GM18861 (cell line): ENCODE results near the gene FRMD4B.

ENCODE experiments used
- ATAC-seq: cut with Tn5 transposase; IDR thresholded peaks from one replicate; pipeline ENCODE4 v1.9.1; 2021; ENCODE audit not compliant: unreplicated experiment

Gene FRMD4B

GRCh38 chr3:69180869-69181591 lies 204.9 kb downstream of the FRMD4B start:
- ATAC-seq: no peak

- no peak for ATAC-seq
These were observed 206.0 kb downstream of the FRMD4B start for GRCh38 chr3:69179740-69180372.

DNA sequence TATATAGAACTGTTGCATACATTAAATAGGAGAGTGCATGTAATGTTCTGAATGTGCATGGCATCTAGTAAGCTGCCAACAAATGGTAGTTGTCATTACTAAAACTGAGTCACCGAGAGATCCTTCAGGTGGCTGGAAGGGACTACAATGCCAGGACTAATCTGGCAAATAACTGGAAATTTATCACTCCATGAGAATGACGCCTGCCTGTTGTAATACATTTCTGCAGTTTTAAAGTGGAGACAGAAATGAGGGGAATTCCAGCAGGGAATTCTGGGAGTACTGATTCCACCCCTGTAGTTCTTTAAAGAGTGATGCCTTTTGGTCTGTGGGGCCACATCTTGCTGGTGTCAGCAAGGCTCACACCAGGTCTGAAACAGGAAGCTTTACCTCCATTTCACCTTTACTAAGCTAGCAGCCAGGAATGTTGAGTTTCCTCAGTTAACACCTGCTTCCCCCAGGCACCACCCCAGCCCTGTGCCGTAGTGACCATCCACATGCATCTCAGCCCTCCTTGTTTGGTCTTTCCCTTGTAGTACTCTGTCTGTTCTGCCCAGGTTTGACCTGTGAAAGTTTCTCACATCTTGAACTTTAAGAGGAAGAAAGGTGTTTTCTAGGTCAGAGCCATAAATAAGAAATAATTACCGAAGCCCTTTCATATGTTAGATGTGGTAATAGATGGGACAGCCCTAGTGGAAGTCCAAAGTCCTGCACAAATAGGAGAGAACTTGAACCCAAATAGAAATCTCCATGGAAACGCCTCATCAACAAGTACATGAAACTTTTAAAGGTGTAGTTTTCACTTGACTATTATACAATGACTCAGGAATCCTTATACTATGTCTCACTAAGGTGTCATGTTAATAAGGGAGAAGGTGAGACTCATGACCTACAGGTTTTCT lies 206.8 kb downstream of the FRMD4B start:
- ATAC-seq: no peak

DNA sequence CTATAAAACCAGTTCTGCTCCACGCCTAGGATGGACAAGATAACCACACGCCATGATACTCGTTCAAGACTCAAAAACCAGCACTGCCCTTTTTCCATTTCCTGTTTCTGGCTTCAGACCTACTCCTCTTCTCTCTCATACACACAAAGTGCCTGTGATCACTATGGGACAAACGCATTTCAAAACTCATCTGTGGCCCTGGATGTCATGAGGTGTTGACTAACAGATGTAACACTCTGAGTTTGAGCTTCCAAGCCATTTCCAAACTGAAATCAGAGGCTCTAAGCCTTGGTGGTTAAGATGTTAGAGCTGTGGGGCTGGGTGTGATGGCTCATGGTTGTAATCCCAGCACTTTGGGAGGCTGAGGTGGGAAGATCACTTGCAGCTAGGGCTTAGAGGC lies 207.8 kb downstream of the FRMD4B start:
- no peak for ATAC-seq

- no peak for ATAC-seq
These were observed 210.8 kb downstream of the FRMD4B start for GRCh38 chr3:69174871-69175737.

- no peak for ATAC-seq
These were observed 211.4 kb downstream of the FRMD4B start for GRCh38 chr3:69174445-69174844.

- ATAC-seq: no peak
These were observed 213.8 kb downstream of the FRMD4B start for GRCh38 chr3:69172058-69172457.

DNA sequence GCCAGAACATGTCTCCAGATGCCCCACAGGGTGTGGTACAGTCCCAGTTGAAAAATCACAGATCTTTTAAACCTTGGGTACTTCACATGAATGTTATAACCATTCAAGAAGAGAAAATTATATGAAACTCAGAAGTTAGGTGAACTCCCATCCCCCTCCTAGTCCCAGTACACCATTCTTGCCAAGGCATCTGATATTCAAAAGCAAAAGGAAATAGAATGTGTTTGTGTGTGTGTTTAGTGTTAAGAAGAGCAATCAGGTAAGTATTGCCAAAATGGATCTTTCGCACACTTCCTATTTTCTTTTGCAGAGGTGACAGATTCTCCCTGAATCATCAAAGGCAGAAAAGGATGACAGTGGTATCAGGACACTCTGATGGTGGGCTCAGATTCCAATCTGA lies 219.4 kb downstream of the FRMD4B start:
- no peak for ATAC-seq

GRCh38 chr3:69165744-69166143 lies 220.1 kb downstream of the FRMD4B start:
- ATAC-seq: no peak

GRCh38 chr3:69164296-69164695 lies 221.6 kb downstream of the FRMD4B start:
- ATAC-seq: no peak

- no peak for ATAC-seq
These were observed 223.4 kb downstream of the FRMD4B start for GRCh38 chr3:69162308-69162980.

DNA sequence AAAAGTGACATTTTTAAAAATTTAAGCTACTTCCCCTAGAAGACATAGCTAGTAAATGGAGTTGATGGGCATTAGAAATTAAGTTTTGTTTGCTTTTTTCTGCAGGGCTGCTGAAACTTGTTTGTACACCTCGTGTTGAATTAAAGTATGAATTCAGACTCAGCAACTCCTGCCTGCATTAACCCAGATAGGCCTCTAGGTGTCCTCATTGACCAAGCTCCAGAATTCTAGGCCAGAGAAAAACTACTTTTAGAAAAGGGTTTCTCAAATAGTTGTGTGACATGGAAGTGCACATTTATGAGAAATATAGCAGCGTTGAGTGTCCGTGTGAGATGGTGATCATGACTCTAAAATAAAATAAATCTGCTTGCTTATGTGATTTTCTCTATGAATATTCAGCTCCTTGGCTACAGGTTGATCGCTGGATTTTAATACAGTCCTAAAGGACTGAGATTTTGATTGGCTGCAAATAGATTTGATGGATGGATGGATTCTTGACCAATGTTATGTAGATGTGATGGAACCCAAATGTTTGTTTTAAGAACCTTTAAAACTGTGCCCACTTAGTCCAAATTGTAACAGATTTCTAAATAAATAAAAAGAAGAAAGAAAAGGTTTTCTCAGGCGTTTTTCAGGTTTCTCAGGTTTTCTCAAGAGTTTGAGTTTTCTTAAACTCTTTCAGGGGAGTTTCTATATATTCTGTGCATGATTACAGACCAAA lies 224.1 kb downstream of the FRMD4B start:
- ATAC-seq: peak; percentile 52

- ATAC-seq: no peak
These were observed 225.4 kb downstream of the FRMD4B start for GRCh38 chr3:69160525-69160924.

DNA sequence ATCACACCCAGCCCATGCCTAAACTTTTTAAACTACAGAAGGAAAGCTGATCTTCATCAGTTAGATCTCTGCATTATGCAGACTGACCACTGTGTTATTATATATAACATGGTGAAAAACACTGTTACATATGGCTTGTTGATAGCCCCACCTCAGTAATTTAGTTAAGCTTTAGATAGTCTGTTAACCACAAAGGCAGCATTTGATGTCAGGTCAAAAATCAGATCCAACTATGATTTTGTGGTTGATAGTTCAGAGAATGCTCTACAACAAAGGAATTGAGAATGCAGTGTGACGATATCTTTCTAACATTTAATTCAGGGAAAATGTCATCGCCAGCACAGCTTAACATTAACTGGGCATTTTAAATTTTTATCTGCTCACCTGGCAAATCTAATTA lies 225.8 kb downstream of the FRMD4B start:
- ATAC-seq: no peak

DNA sequence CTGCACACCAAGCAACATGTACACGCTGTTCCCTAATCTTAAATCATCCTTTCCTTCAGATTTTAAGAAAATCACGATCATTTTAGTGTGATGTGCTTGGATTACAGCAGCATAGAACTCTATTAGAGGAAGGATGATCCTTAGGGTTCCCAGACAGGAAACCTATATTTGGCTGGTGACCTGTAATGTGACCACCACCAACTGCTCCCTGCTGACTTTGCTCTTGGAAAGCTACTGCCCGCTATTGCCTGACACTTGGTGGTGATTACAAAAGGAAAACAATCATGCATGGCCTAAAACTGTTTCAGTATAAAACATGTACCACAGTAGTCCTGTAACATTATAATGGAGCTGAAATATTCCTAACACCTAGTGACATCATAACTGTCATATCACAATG lies 236.3 kb downstream of the FRMD4B start:
- no peak for ATAC-seq

GRCh38 chr3:69145688-69146087 lies 240.2 kb downstream of the FRMD4B start:
- no peak for ATAC-seq

DNA sequence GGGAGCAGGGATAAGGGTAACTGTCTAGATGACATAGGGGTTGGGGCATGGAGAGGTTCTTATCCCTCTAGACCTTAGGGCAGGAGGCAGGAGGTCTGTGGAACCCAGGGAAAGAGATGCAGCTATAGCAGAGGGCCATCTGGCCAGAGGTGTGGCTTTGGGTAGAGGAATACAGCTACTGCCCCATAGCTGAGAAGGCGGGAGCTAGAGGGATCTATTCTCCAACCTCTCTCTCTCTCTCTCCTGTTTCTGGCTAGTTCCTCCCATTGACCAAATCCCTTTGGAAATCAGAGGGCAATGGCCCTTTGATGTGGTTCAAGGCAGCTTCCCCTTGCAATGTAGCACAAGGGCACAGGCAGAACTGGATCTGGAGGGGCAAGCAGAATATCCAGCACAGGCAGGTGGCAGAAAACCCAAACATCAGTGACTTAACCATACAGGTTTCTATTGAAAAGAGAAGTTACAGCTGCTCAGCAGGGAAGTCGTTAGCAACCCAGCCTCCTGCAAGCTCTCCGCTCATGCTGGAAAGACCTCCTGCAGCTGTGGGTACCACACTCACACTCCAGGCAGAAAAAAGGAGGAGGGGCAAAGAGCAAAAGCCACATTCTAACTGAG lies 241.2 kb downstream of the FRMD4B start:
- no peak for ATAC-seq

- ATAC-seq: no peak
These were observed 242.3 kb downstream of the FRMD4B start for GRCh38 chr3:69143612-69144011.

DNA sequence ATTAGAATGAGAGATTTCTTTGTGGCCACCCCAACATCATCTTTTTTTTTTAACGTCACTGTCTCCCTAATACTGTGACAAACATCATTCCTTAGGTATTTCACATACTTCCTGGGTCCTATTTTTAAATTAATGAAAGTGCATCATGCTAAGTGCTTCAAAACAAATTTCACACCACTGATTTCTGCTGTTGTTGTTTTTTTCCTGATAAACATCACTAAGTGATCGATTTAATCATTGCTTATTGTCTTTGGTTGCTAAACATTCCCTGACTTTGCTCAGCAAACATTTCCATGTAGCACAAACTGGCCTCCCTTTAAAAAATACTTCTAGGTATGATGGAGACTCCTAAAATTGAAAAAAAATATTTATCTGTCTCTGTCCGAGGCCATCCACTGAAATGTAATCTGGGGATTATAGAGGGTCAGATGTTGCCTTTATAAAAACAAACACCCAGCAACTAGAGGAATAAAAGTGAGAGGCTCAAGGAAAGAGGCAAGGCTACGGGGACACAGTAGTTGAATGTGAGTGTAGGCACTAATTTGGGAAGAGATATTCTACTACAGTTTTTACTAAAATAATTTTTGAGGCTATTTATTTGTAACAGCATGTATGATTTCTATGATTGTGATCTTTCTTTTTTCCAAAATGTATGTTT lies 243.0 kb downstream of the FRMD4B start:
- ATAC-seq: no peak
